ENCODE data around the gene PAX8.
A peak's percentile ranks its signal among the peaks of the same experiment; 100 is the strongest.

Gene PAX8

GRCh38 chr2:113172721-113173541 is 105.8 kb downstream of the PAX8 start:
- DNase-seq (ENCODE audit: low read depth): no peak
- TF ChIP-seq CTCF (IDR thresholded peaks at IDR 0.05; ENCODE audit: low read depth, low read length, missing control alignments): no peak
- H3K4me3 ChIP-seq (ENCODE audit: low read depth, low read length): peak overlapping the region; percentile 73; the same call in 1 of the 2 replicates

- DNase-seq (ENCODE audit: low read depth): no peak
- no peak for TF ChIP-seq CTCF (IDR thresholded peaks at IDR 0.05; ENCODE audit: low read depth, low read length, missing control alignments)
- H3K4me3 ChIP-seq (ENCODE audit: low read depth, low read length): no peak overlapping the region
These were observed 107.2 kb downstream of the PAX8 start for GRCh38 chr2:113171334-113172075.

GRCh38 chr2:113169586-113169985 is 109.1 kb downstream of the PAX8 start:
- TF ChIP-seq CTCF (IDR thresholded peaks at IDR 0.05; ENCODE audit: low read depth, low read length, missing control alignments): no peak
- H3K4me3 ChIP-seq (ENCODE audit: low read depth, low read length): no peak overlapping the region
- DNase-seq (ENCODE audit: low read depth): no peak

GRCh38 chr2:113169002-113169530 is 109.7 kb downstream of the PAX8 start:
- no peak for DNase-seq (ENCODE audit: low read depth)
- H3K4me3 ChIP-seq (ENCODE audit: low read depth, low read length): no peak overlapping the region
- no peak for TF ChIP-seq CTCF (IDR thresholded peaks at IDR 0.05; ENCODE audit: low read depth, low read length, missing control alignments)

- DNase-seq (ENCODE audit: low read depth): no peak
- no peak overlapping the region for H3K4me3 ChIP-seq (ENCODE audit: low read depth, low read length)
- TF ChIP-seq CTCF (IDR thresholded peaks at IDR 0.05; ENCODE audit: low read depth, low read length, missing control alignments): no peak
These were observed 110.8 kb downstream of the PAX8 start for GRCh38 chr2:113167962-113168340.

GRCh38 chr2:113167115-113167932 is 111.4 kb downstream of the PAX8 start:
- DNase-seq (ENCODE audit: low read depth): no peak
- TF ChIP-seq CTCF (IDR thresholded peaks at IDR 0.05; ENCODE audit: low read depth, low read length, missing control alignments): no peak
- H3K4me3 ChIP-seq (ENCODE audit: low read depth, low read length): no peak overlapping the region
